PC-9 (cell line): Measurements from ENCODE around the gene ACBD6. TPM values are rescaled to one million over a fixed set of nuclear protein-coding genes. Genes with fewer than 3 reads are reported as not detected.

Experiments
- BruUV-seq: library from RNA; stranded (reverse); fragments of 400-500 nt; replicated peaks from 2 replicates; lab custom pipeline; 2021; lab: Mats Ljungman, UMichigan
- CTCF ChIA-PET: fragments of 300-600 bp; sonication (Branson Sonifier 250); formaldehyde crosslinking; loops from one replicate; lab custom pipeline; 2022; ENCODE audit warnings: antibody characterized with exemption; lab: Charles Lee
- POLR2A ChIA-PET: fragments of 300-600 bp; sonication (Branson Sonifier 250); formaldehyde crosslinking; loops from one replicate; lab custom pipeline; 2022; ENCODE audit warnings: antibody characterized with exemption; ENCODE audit not compliant: unreplicated experiment; lab: Charles Lee
- DNase-seq, 2 experiments: peaks; one replicate each; pipeline versions ENCODE4 v3.0.0 to v3.0.0-alpha.2; 2015 to 2022; ENCODE audit warnings: mixed read lengths in 1 of 2
- H2AFZ ChIP-seq: fragments of 200-600 bp; sonication (generic); 2 replicates; pipeline ENCODE4 v1.8.1; 2017; ENCODE audit warnings: antibody characterized with exemption
- H3F3A ChIP-seq: fragments of 200-600 bp; sonication (generic); 2 replicates; pipeline ENCODE4 v1.8.1; 2017; ENCODE audit warnings: antibody characterized with exemption, mild to moderate bottlenecking, low read depth; ENCODE audit not compliant: insufficient read depth
- H3K27ac ChIP-seq: fragments of 200-600 bp; sonication (generic); 2 replicates; pipeline ENCODE4 v1.6.1; 2016; ENCODE audit warnings: mixed run types
- H3K27me3 ChIP-seq: fragments of 200-600 bp; sonication (generic); 2 replicates; pipeline ENCODE4 v1.6.1; 2016; ENCODE audit warnings: low read depth, mixed run types; ENCODE audit not compliant: insufficient read depth
- H3K36me3 ChIP-seq: fragments of 200-600 bp; sonication (generic); 2 replicates; pipeline ENCODE4 v1.6.1; 2016; ENCODE audit warnings: low read depth, mixed run types
- H3K4me1 ChIP-seq: fragments of 200-600 bp; sonication (generic); replicated peaks from 2 replicates; pipeline ENCODE4 v1.6.1; 2016; ENCODE audit warnings: mixed run types; ENCODE audit not compliant: insufficient read depth
- H3K4me2 ChIP-seq: fragments of 200-600 bp; sonication (generic); 2 replicates; pipeline ENCODE4 v1.6.1; 2017; ENCODE audit warnings: mixed run types
- H3K4me3 ChIP-seq: fragments of 200-600 bp; sonication (generic); 2 replicates; pipeline ENCODE4 v1.6.1; 2016; ENCODE audit warnings: mixed run types
- H3K79me2 ChIP-seq: fragments of 200-600 bp; sonication (generic); 2 replicates; pipeline ENCODE4 v1.6.1; 2017; ENCODE audit warnings: low read depth, mixed run types
- H3K9me2 ChIP-seq: fragments of 200-600 bp; sonication (generic); 2 replicates; pipeline ENCODE4 v1.8.1; 2017; ENCODE audit warnings: mild to moderate bottlenecking; ENCODE audit not compliant: insufficient read depth
- H3K9me3 ChIP-seq: fragments of 200-600 bp; sonication (generic); 2 replicates; pipeline ENCODE4 v1.8.1; 2016; ENCODE audit warnings: low read depth; ENCODE audit not compliant: insufficient read depth
- H4K20me1 ChIP-seq: fragments of 200-600 bp; sonication (generic); 2 replicates; pipeline ENCODE4 v1.8.1; 2017; ENCODE audit not compliant: insufficient read depth
- CTCF ChIP-seq: fragments of 200-600 bp; sonication (generic); conservative IDR thresholded peaks from 2 replicates; pipeline ENCODE4 v1.6.1; 2017; ENCODE audit warnings: mixed run types, antibody characterized with exemption, mild to moderate bottlenecking, moderate library complexity
- EZH2 ChIP-seq: fragments of 200-600 bp; sonication (generic); IDR thresholded peaks from 2 replicates; pipeline ENCODE4 v1.8.0; 2017; ENCODE audit warnings: antibody characterized with exemption, low read depth
- intact Hi-C: fragments of 100-400 bp; cut with micrococcal nuclease; formaldehyde crosslinking; loops from one replicate; pipeline ENCODE4 v1.10.0; 2022; ENCODE audit not compliant: unreplicated experiment
- total RNA-seq: library from RNA; stranded (reverse); gene quantifications from 2 replicates; pipeline ENCODE4 v1.2.3, GENCODE V29; 2021

Gene ACBD6
- total RNA-seq, 1 experiment from 2014 or later: 61.0 TPM

GRCh38 chr1:180497826-180498225, 4.6 kb downstream of the ACBD6 start:
- intact Hi-C loops: no loop called here
- Histone ChIP-seq H3K4me1 (peaks cover 20% of the 10 kb centered on the region), H3K9me3 (no peaks in the 10 kb centered on the region), H4K20me1 (peaks cover 38% of the 10 kb centered on the region; the same call in 1 of the 2 replicates), H2AFZ (no peak overlapping the region), H3K36me3 (peaks cover 33% of the 10 kb centered on the region; the same call in 1 of the 2 replicates), H3K4me3 (no peak overlapping the region), H3F3A (0 out of 2 replicates have a peak, but pooled peaks cover 15% of the 10 kb centered on the region), H3K27me3 (no peaks in the 10 kb centered on the region), H3K27ac (no peak overlapping the region), H3K9me2 (no peaks in the 10 kb centered on the region), H3K4me2 (no peak overlapping the region), H3K79me2 (peaks cover 62% of the 10 kb centered on the region)
- DNase-seq: no peak
- ChIA-PET CTCF (interaction anchor here (0.6 kb wide), 1 partner anchor 668 kb away, joined by 7 read pairs; no protein-coding TSS in a partner anchor), POLR2A (no interaction called here)
- TF ChIP-seq CTCF (no peak), EZH2 (no peak)
- BruUV-seq: no TSS peak

- POLR2A ChIA-PET: no interaction called here
- intact Hi-C loops: no loop called here
- no peak for DNase-seq
- Histone ChIP-seq H3K4me1 (peaks cover 7% of the 10 kb centered on the region), H3K4me3 (no peak overlapping the region), H3F3A (no peaks in the 10 kb centered on the region), H2AFZ (no peak overlapping the region), H3K9me3 (no peaks in the 10 kb centered on the region), H3K27me3 (no peaks in the 10 kb centered on the region), H3K9me2 (no peaks in the 10 kb centered on the region), H3K36me3 (peaks cover 29% of the 10 kb centered on the region; the same call in 1 of the 2 replicates), H3K4me2 (no peak overlapping the region), H3K27ac (no peak overlapping the region), H4K20me1 (peaks cover 32% of the 10 kb centered on the region; the same call in 1 of the 2 replicates), H3K79me2 (peaks cover 35% of the 10 kb centered on the region)
- no peak for TF ChIP-seq EZH2
- no peak for TF ChIP-seq CTCF
- BruUV-seq: no TSS peak
- CTCF ChIA-PET: no interaction called here
These were observed 8.0 kb downstream of the ACBD6 start for GRCh38 chr1:180494370-180494769.

GRCh38 chr1:180489976-180490375, 12.4 kb downstream of the ACBD6 start:
- no peaks in the 10 kb centered on the region for H3K4me1 ChIP-seq
- no peak overlapping the region for H3K4me3 ChIP-seq
- POLR2A ChIA-PET: no interaction called here
- DNase-seq: no peak
- no peak for TF ChIP-seq EZH2
- no peak for TF ChIP-seq CTCF
- CTCF ChIA-PET: no interaction called here
- no TSS peak for BruUV-seq
- H3K27me3 ChIP-seq: no peaks in the 10 kb centered on the region
- no peaks in the 10 kb centered on the region for H3F3A ChIP-seq
- no peak overlapping the region for H3K4me2 ChIP-seq
- no peaks in the 10 kb centered on the region for H3K9me2 ChIP-seq
- 0 out of 2 replicates have a peak, but pooled peaks cover 3% of the 10 kb centered on the region for H3K79me2 ChIP-seq
- no peak overlapping the region for H3K27ac ChIP-seq
- peaks cover 8% of the 10 kb centered on the region; the same call in 1 of the 2 replicates for H4K20me1 ChIP-seq
- intact Hi-C loops: no loop called here
- no peaks in the 10 kb centered on the region for H3K9me3 ChIP-seq
- H3K36me3 ChIP-seq: peaks cover 28% of the 10 kb centered on the region
- H2AFZ ChIP-seq: no peak overlapping the region
